Effector CD4-positive, alpha-beta T cell (primary cell): ENCODE data around the gene LIMCH1.
"Not testable (repeated sequence)": the region's sequence is repeated elsewhere in the genome, so short reads cannot be mapped to it uniquely, and the experiment has no call there.

Experiments used
- DNase-seq: peaks from one replicate; pipeline ENCODE4 v3.0.0-alpha.2; 2020

The LIMCH1 gene

GRCh38 chr4:41611124-41611838 lies 73.3 kb downstream of the LIMCH1 start:
- DNase-seq = no peak

GRCh38 chr4:41611881-41612871 lies 74.2 kb downstream of the LIMCH1 start:
- no peak for DNase-seq

- DNase-seq = no peak
Measured at GRCh38 chr4:41613386-41613785, 75.4 kb downstream of the LIMCH1 start.

GRCh38 chr4:41613821-41614220 lies 75.9 kb downstream of the LIMCH1 start:
- DNase-seq = no peak

- no peak for DNase-seq
Measured at GRCh38 chr4:41614519-41614918, 76.6 kb downstream of the LIMCH1 start.

GRCh38 chr4:41619161-41619560 lies 81.2 kb downstream of the LIMCH1 start:
- no peak for DNase-seq

GRCh38 chr4:41620594-41621256 lies 82.8 kb downstream of the LIMCH1 start:
- DNase-seq = no peak

- DNase-seq = no peak
Measured at GRCh38 chr4:41622787-41623186, 84.8 kb downstream of the LIMCH1 start.

- no peak for DNase-seq
Measured at GRCh38 chr4:41624765-41625164, 86.8 kb downstream of the LIMCH1 start.

GRCh38 chr4:41625531-41625930 lies 87.6 kb downstream of the LIMCH1 start:
- DNase-seq = no peak

GRCh38 chr4:41628936-41629335 lies 91.0 kb downstream of the LIMCH1 start:
- DNase-seq = no peak

- no peak for DNase-seq
Measured at GRCh38 chr4:41631523-41631922, 93.6 kb downstream of the LIMCH1 start.

- no peak for DNase-seq
Measured at GRCh38 chr4:41632481-41633073, 94.6 kb downstream of the LIMCH1 start.

GRCh38 chr4:41633321-41633720 lies 95.4 kb downstream of the LIMCH1 start:
- DNase-seq = no peak

- no peak for DNase-seq
Measured at GRCh38 chr4:41635441-41635840, 97.5 kb downstream of the LIMCH1 start.

- no peak for DNase-seq
Measured at GRCh38 chr4:41638203-41638602, 100.2 kb downstream of the LIMCH1 start.

GRCh38 chr4:41638866-41639265 lies 100.9 kb downstream of the LIMCH1 start:
- no peak for DNase-seq

- DNase-seq = no peak
Measured at GRCh38 chr4:41639291-41639690, 101.3 kb downstream of the LIMCH1 start.

GRCh38 chr4:41640906-41641305 lies 102.9 kb downstream of the LIMCH1 start:
- no peak for DNase-seq

GRCh38 chr4:41642746-41643145 lies 104.8 kb downstream of the LIMCH1 start:
- not testable (repeated sequence) for DNase-seq

- no peak for DNase-seq
Measured at GRCh38 chr4:41643331-41643730, 105.4 kb downstream of the LIMCH1 start.

GRCh38 chr4:41644288-41644914 lies 106.4 kb downstream of the LIMCH1 start:
- no peak for DNase-seq
